Measurements from ENCODE around the gene MNAT1.

DNA sequence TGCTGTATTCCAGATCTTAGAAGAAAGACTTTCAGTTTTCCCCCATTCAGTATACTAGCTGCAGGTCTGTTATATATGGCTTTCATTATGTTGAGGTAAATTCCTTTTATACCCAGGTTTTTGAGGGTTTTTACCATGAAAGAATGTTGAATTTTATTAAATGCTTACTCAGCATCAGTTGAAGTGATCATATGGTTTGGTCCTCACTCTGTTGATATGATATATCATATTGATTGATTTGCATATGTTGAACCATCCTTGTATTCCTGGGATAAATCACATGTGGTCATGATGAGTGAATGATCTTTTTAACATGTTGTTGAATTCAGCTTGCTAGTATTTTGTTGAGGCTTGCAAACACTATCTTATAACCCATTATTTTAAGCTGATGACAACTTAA, 149.6 kb downstream of the MNAT1 start:
- TF ChIP-seq, protein P1, sequence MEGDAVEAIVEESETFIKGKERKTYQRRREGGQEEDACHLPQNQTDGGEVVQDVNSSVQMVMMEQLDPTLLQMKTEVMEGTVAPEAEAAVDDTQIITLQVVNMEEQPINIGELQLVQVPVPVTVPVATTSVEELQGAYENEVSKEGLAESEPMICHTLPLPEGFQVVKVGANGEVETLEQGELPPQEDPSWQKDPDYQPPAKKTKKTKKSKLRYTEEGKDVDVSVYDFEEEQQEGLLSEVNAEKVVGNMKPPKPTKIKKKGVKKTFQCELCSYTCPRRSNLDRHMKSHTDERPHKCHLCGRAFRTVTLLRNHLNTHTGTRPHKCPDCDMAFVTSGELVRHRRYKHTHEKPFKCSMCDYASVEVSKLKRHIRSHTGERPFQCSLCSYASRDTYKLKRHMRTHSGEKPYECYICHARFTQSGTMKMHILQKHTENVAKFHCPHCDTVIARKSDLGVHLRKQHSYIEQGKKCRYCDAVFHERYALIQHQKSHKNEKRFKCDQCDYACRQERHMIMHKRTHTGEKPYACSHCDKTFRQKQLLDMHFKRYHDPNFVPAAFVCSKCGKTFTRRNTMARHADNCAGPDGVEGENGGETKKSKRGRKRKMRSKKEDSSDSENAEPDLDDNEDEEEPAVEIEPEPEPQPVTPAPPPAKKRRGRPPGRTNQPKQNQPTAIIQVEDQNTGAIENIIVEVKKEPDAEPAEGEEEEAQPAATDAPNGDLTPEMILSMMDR (conservative IDR thresholded peaks at IDR 0.05; ENCODE audit: low read depth in 2 of 2), result no peak
- TF ChIP-seq EZH2 (IDR thresholded peaks at IDR 0.05; ENCODE audit: low read depth, unreplicated experiment) (no peak), POLR2AphosphoS5 (IDR thresholded peaks at IDR 0.05; ENCODE audit: low read depth) (no peak), STAT1 (IDR thresholded peaks at IDR 0.05; ENCODE audit: unreplicated experiment) (no peak), JUNB (IDR thresholded peaks at IDR 0.05; ENCODE audit: unreplicated experiment) (no peak)
- TF ChIP-seq, protein P2, sequence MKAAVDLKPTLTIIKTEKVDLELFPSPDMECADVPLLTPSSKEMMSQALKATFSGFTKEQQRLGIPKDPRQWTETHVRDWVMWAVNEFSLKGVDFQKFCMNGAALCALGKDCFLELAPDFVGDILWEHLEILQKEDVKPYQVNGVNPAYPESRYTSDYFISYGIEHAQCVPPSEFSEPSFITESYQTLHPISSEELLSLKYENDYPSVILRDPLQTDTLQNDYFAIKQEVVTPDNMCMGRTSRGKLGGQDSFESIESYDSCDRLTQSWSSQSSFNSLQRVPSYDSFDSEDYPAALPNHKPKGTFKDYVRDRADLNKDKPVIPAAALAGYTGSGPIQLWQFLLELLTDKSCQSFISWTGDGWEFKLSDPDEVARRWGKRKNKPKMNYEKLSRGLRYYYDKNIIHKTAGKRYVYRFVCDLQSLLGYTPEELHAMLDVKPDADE (IDR thresholded peaks at IDR 0.05), result no peak
- TF ChIP-seq, protein P3, sequence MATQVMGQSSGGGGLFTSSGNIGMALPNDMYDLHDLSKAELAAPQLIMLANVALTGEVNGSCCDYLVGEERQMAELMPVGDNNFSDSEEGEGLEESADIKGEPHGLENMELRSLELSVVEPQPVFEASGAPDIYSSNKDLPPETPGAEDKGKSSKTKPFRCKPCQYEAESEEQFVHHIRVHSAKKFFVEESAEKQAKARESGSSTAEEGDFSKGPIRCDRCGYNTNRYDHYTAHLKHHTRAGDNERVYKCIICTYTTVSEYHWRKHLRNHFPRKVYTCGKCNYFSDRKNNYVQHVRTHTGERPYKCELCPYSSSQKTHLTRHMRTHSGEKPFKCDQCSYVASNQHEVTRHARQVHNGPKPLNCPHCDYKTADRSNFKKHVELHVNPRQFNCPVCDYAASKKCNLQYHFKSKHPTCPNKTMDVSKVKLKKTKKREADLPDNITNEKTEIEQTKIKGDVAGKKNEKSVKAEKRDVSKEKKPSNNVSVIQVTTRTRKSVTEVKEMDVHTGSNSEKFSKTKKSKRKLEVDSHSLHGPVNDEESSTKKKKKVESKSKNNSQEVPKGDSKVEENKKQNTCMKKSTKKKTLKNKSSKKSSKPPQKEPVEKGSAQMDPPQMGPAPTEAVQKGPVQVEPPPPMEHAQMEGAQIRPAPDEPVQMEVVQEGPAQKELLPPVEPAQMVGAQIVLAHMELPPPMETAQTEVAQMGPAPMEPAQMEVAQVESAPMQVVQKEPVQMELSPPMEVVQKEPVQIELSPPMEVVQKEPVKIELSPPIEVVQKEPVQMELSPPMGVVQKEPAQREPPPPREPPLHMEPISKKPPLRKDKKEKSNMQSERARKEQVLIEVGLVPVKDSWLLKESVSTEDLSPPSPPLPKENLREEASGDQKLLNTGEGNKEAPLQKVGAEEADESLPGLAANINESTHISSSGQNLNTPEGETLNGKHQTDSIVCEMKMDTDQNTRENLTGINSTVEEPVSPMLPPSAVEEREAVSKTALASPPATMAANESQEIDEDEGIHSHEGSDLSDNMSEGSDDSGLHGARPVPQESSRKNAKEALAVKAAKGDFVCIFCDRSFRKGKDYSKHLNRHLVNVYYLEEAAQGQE (IDR thresholded peaks at IDR 0.05; ENCODE audit: unreplicated experiment), result no peak
